GM12873 (cell line): ENCODE measurements around the gene SYT7.

Source experiments
- CTCF ChIP-seq: IDR thresholded peaks from 2 replicates; pipeline ENCODE4 v1.5.1; 2012; ENCODE audit warnings: low read depth, mild to moderate bottlenecking, moderate library complexity, low read length, control low read depth; ENCODE audit not compliant: insufficient read depth; ENCODE audit errors: missing control alignments

The SYT7 gene

DNA sequence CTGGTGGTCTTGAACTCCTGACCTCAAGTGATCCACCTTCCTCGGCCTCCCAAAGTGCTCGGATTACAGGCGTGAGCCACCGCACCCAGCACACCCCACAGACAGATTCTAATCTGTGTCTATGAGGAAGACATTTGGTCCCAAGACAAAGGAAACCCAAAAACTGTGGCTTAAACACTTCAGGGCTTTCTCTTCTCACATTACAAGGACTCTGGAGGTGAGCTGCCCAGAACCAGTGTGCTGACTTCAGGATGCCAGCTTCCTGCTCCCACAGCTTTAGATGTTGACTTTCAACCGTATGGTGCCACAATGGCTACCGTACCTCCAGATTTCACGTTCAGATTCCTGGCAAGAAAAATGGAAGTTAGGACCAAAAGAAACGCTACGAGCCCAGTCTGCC is 32.2 kb upstream of the SYT7 start:
- no peak for TF ChIP-seq CTCF

GRCh38 chr11:61611309-61611708 is 30.4 kb upstream of the SYT7 start:
- no peak for TF ChIP-seq CTCF

- no peak for TF ChIP-seq CTCF
Measured at GRCh38 chr11:61610905-61611304, 30.0 kb upstream of the SYT7 start.

- peak; percentile 7 for TF ChIP-seq CTCF
Measured at GRCh38 chr11:61609980-61610366, 29.1 kb upstream of the SYT7 start.

DNA sequence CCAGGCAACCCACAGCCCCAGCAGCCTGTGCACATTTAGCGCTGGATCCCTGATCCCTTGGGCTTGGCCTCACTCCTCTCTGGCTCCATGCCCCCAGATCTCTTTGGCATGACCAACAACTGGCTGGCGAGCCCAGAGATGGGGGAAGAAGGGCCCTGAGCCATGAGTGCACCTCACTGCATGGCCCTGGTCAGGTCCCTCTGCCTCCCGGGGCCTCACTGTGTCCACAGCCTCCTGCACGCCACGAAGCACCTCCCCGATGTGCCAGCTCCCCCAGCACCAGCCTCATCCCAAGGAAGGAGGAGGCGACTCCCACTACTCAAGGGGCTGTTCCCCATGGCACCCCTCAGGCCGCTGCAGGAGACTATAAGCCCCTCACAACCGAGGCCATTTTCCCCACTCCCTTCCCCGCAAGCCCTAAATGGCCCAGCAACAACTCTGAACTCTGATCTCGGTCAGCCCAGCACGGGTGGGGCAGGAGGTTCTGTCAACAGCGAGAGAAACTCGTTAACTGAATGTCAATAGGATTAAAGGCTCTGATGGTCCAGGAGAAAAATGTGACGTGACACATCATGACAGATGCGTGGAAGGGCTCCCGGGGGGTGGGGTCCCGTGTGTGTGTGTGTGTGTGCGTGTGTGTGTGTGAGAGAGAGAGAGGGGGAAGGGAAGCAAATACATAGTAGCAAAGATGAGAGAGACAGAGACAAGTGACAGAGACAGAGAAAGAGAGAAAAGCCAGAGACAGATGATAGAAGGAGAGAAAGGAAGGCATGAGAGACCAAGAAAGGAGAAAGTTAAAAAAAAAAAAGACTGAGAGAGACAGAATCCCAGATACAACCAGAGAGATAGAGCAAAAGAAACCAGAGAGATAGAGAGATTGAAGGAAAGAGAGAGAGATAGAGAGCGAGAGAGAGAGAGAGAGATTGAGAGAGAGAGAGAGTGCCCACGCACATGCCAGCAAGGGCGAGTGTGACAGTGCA is 28.4 kb upstream of the SYT7 start:
- no peak for TF ChIP-seq CTCF

GRCh38 chr11:61607920-61608599 is 27.2 kb upstream of the SYT7 start:
- no peak for TF ChIP-seq CTCF

- no peak for TF ChIP-seq CTCF
Measured at GRCh38 chr11:61607426-61607825, 26.6 kb upstream of the SYT7 start.
